Type B pancreatic cell (in vitro differentiated cells): ENCODE results near the gene RSRC1. TPM values are rescaled to one million over a fixed set of nuclear protein-coding genes. Genes with fewer than 3 reads are reported as not detected.
A peak's percentile ranks its signal among the peaks of the same experiment; 100 is the strongest.

Experiments
- DNase-seq: peaks from one replicate; pipeline ENCODE4 v3.0.0; 2021; ENCODE audit warnings: mixed read lengths; ENCODE audit not compliant: unreplicated experiment; ENCODE audit errors: extremely low spot score
- H3K27ac Mint-ChIP-seq: 2 replicates; pipeline ENCODE4 v1.8.0; 2021; ENCODE audit warnings: mild to moderate bottlenecking, mixed read lengths
- H3K27me3 Mint-ChIP-seq: 2 replicates; pipeline ENCODE4 v1.8.0; 2021; ENCODE audit warnings: mixed read lengths
- H3K36me3 Mint-ChIP-seq: 2 replicates; pipeline ENCODE4 v1.8.0; 2021; ENCODE audit warnings: mixed read lengths
- H3K4me1 Mint-ChIP-seq: one replicate; pipeline ENCODE4 v1.8.0; 2021; ENCODE audit warnings: mixed read lengths; ENCODE audit not compliant: unreplicated experiment
- H3K4me3 Mint-ChIP-seq: 2 replicates; pipeline ENCODE4 v1.8.0; 2021; ENCODE audit warnings: mild to moderate bottlenecking, mixed read lengths
- H3K9me3 Mint-ChIP-seq: 2 replicates; pipeline ENCODE4 v1.8.0; 2021; ENCODE audit warnings: mixed read lengths
- CTCF ChIP-seq: fragments of 200-600 bp; sonication (generic); conservative IDR thresholded peaks from 2 replicates; pipeline ENCODE4 v1.5.0; 2021; ENCODE audit warnings: antibody characterized with exemption, mild to moderate bottlenecking
- total RNA-seq: library from RNA; stranded (reverse); gene quantifications from 2 replicates; pipeline ENCODE4 v1.2.1, GENCODE V29; 2021; ENCODE audit warnings: low replicate concordance

RSRC1 gene
- total RNA-seq, 1 donor from 2014 or later: 34.6 TPM

DNA sequence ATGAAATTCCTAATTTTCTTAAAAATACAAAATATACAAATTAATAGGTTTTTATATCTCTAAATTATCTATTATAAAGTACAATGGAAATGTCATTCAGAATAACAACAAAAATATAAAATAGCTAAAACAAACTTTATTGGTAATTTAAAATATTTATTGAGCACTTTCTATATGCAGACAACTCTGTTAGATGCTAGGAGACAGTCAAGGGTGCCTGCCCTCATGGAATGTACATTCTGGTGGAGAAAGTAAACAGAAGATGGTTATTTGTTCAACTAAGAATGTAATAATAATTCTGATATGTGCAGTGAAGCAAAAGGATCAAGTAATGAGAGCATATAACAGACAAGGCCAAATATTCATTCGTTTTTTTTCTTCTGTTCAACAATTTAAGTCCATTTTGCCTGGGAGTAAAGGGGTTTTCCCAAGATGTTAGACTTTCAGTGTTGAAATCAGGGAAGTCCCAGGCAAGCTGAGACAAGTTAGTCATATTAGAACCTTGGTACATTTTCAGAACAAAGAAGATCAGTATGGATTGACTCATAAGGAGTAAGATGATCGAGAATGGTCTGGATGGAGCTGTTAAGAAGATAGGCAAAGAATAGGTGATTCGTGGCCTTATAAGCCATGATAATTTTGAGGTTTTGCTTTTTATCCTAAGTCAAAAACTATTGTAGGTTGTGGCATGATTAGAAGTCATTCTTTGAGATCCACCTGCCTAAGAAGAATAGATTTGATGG, 310.9 kb downstream of the RSRC1 start:
- H3K9me3 Mint-ChIP-seq: no peaks in the 10 kb centered on the region
- no peaks in the 10 kb centered on the region for H3K4me1 Mint-ChIP-seq
- TF ChIP-seq CTCF: no peak
- H3K27me3 Mint-ChIP-seq: no peaks in the 10 kb centered on the region
- H3K36me3 Mint-ChIP-seq: no peaks in the 10 kb centered on the region
- no peak overlapping the region for H3K27ac Mint-ChIP-seq
- DNase-seq: no peak
- no peak overlapping the region for H3K4me3 Mint-ChIP-seq

- DNase-seq: no peak
- Mint-ChIP-seq H3K36me3 (no peaks in the 10 kb centered on the region), H3K27ac (peak overlapping the region; percentile 9), H3K4me3 (no peak overlapping the region), H3K4me1 (peaks cover 3% of the 10 kb centered on the region), H3K9me3 (no peaks in the 10 kb centered on the region), H3K27me3 (no peaks in the 10 kb centered on the region)
- TF ChIP-seq CTCF: no peak
Measured at GRCh38 chr3:158430448-158430847, 320.6 kb downstream of the RSRC1 start.

DNA sequence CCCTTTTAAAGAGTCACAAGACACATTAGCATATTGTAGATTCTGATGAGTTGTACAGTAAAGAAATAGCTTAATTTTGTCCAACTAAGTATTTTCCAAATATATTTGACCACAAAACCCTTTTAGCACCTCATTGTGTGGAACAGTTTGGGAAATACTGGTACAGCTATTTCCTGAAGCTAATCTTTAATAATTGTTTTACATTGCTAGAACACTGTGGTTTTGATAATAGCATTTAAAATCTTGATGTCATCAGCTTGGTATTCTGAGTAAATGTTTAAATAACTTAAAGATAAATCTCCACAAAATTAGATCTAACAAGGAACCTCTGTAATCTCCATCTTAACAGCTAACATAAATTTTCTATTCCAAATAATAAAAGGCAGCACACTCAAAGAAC, 321.1 kb downstream of the RSRC1 start:
- Mint-ChIP-seq H3K4me1 (peaks cover 3% of the 10 kb centered on the region), H3K4me3 (no peak overlapping the region), H3K27ac (no peak overlapping the region), H3K9me3 (no peaks in the 10 kb centered on the region), H3K36me3 (no peaks in the 10 kb centered on the region), H3K27me3 (no peaks in the 10 kb centered on the region)
- no peak for DNase-seq
- TF ChIP-seq CTCF: no peak

DNA sequence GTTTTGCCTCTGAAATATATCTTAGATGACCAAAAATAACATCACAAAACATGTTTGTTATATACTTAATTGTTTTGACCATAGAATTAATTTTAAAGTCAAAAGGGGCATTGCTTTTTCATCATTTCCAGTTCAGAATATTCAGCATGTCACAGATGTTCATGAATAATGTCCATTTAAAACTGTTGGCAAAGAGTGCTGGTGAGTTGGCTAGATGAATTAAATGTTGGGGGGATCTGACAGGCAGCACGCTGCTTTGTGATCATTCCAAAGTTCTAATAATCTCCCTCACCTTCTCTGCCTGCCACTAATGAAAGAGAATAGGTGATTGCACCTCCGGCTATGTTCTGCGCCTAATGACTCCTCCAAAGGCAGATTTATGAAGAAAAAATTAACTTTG, 321.9 kb downstream of the RSRC1 start:
- H3K4me1 Mint-ChIP-seq: peaks cover 3% of the 10 kb centered on the region

GRCh38 chr3:158434412-158435038, 324.6 kb downstream of the RSRC1 start:
- H3K4me3 Mint-ChIP-seq: no peak overlapping the region
- peaks cover 3% of the 10 kb centered on the region for H3K4me1 Mint-ChIP-seq
- no peaks in the 10 kb centered on the region for H3K36me3 Mint-ChIP-seq
- H3K9me3 Mint-ChIP-seq: no peaks in the 10 kb centered on the region
- H3K27ac Mint-ChIP-seq: no peak overlapping the region
- DNase-seq: no peak
- peak; percentile 88 for TF ChIP-seq CTCF
- H3K27me3 Mint-ChIP-seq: no peaks in the 10 kb centered on the region

More for the DNA sequence above, 321.9 kb downstream of the RSRC1 start:
- no peak for DNase-seq
- H3K27ac Mint-ChIP-seq: no peak overlapping the region
- H3K9me3 Mint-ChIP-seq: no peaks in the 10 kb centered on the region
- no peaks in the 10 kb centered on the region for H3K36me3 Mint-ChIP-seq
- no peak overlapping the region for H3K4me3 Mint-ChIP-seq
- no peaks in the 10 kb centered on the region for H3K27me3 Mint-ChIP-seq
- no peak for TF ChIP-seq CTCF
